GM21381 (cell line): ENCODE results near the gene SRR.

ENCODE experiments used
- ATAC-seq: cut with Tn5 transposase; IDR thresholded peaks from one replicate; pipeline ENCODE4 v1.9.1; 2021; ENCODE audit warnings: mild to moderate bottlenecking, moderate library complexity; ENCODE audit not compliant: unreplicated experiment

The SRR gene

DNA sequence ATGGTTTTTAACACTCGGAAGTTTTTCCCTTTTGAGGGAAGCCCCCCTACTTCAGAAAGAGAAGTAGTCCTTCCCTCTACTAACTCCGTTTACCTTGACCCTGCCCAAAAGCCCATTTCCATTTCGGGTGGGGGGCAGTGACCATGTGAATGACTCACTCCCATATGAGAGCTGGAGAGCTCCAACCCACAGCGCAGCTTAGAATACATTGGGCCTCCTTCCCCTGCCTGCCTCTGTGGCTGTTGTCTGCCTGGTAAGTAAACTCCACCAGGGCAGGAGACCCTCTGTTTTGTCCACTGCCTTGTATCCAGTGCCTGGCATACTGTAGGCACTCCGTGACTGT lies 34.5 kb downstream of the SRR start:
- no peak for ATAC-seq

DNA sequence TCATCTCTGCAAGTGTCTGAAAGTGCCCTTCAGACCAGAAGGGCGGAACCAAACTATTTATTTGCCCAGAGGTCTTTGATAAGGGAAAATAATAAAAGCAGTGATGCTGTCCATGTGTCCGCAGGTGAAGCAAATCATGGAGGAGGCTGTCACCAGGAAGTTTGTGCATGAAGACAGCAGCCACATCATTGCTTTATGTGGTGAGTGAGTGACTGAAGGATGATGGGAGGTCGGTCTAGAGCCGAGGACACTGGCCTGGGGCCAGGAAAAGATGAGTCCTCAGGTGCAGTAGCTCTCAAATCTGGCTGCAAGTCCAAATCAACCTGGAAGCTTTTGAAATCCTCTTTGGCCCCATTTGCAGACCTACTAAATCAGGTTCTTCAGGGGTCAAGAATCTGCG lies 39.7 kb downstream of the SRR start:
- no peak for ATAC-seq

DNA sequence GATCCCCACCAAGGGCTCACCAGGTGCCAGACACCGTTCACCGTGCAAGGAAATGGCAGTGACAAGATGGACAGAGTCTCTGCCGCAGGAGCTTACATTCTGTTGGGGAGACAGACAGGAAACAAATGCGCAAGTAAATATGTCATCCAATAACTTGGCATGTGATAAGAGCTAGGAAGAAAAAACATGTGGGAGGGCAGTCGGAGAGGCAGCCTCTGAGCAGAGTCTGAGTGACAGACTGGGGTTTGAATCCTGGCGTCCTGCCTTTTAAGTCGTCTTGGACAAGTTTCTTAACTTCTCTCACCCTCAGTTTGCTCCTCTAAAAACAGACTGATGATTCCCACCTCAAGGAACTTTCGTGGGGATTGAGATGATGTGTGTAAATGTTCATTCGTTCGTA lies 40.8 kb downstream of the SRR start:
- no peak for ATAC-seq

- no peak for ATAC-seq
These were observed 42.7 kb downstream of the SRR start for GRCh38 chr17:2346475-2346874.

GRCh38 chr17:2347805-2348685 lies 44.3 kb downstream of the SRR start:
- ATAC-seq = no peak

- ATAC-seq = no peak
These were observed 47.5 kb downstream of the SRR start for GRCh38 chr17:2351269-2351668.

DNA sequence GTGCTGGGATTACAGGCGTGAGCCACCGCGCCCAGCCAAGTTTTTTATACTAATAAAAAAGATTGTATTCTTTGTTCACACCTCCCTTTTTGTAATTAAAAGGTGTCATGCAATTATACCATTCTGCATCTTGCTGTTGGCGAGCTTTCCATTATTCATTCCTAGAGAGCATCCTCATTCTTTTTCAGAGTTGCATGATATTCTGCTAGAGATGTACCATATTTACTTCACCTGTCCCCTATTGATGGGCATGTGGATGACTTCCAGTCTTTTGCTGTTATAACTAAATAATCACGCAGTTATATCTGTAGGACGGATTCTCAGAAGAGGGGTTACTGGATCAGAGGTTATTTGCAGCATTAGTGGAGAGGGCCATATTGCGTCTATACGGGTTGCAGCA lies 50.6 kb downstream of the SRR start:
- ATAC-seq = no peak

DNA sequence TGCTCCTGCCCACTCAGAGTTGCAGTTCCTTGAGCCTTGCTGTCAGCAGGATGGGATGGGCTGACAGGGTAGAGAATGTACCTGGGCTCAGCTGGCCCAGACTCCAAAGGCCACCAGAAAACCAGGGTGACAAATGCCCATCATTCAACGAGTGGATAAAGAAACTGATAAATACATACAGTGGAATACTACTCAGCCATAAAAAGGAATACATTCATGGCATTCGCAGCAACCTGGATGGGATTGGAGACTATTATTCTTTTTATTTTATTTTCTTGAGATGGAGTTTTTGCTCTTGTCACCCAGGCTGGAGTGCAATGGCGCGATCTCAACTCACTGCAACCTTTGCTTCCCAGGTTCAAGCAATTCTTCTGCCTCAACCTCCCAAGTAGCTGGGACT lies 53.5 kb downstream of the SRR start:
- no peak for ATAC-seq

DNA sequence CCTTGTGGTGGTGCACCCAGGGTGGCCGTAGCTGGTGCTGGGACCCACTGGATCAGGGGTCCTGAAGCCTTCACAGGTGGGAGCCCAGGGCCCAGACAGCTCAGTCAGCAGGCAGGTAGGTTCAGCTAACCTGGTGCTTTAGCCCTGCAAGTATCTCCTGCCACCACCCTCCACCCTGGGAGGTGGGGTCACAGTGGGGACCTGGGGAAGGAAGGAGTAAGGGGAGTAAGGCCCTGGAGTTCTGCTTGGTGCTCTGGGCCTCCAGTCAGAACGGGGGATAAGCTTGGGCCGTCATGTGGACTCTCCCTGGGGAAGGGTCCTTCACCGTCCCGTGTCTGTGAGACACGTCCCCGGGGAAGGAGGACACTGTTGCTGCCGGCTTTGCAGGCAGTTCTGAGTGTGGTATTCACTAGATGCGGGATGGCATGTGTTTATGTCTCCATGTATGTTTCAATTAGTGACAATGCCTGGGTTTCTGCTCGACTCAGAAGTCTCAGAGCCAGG lies 54.2 kb downstream of the SRR start:
- no peak for ATAC-seq

GRCh38 chr17:2361010-2361760 lies 57.4 kb downstream of the SRR start:
- no peak for ATAC-seq

- ATAC-seq = no peak
These were observed 58.3 kb downstream of the SRR start for GRCh38 chr17:2362016-2362415.

GRCh38 chr17:2362416-2362815 lies 58.7 kb downstream of the SRR start:
- no peak for ATAC-seq

- no peak for ATAC-seq
These were observed 59.1 kb downstream of the SRR start for GRCh38 chr17:2362881-2363280.

- ATAC-seq = no peak
These were observed 59.6 kb downstream of the SRR start for GRCh38 chr17:2363318-2363717.

GRCh38 chr17:2363851-2364762 lies 60.4 kb downstream of the SRR start:
- no peak for ATAC-seq

GRCh38 chr17:2364763-2365116 lies 61.0 kb downstream of the SRR start:
- no peak for ATAC-seq

- ATAC-seq = no peak
These were observed 61.4 kb downstream of the SRR start for GRCh38 chr17:2365132-2365531.

DNA sequence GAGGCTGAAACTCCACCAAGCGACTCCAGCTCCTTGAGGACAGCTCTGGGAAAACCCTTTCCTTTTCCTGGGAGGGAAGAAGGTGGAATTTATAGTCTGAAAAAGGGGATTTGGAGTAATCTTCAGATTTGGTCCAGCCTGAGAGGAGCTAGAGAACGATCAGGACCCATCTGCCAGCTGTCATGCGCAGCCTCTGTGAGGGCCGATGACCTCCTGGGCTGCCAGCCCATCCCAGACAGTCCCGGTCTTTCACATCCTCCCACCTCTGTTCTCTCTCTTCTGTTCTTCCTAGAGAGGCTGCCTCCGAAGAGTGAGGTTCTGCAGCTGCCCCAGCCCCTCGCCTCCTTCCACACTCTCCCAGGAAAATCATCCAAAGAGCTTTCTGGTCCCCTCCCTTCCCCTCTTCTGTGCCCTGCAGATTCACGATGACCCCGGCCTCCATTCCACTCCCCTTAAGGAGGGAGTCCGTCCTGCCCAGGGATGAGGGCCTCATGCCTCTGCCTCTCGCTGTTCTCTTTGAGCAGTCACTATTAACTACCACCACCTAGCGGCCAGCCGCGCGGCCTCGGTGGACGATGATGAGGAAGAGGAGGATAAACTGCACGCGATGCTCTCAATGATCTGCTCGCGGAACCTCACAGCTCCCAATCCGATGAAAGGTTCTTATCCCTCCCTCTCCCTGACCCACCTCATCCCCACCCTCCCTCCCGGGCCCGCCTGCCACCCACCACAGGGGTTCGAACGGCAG lies 63.2 kb downstream of the SRR start:
- ATAC-seq = no peak

GRCh38 chr17:2368359-2368758 lies 64.6 kb downstream of the SRR start:
- ATAC-seq = no peak

DNA sequence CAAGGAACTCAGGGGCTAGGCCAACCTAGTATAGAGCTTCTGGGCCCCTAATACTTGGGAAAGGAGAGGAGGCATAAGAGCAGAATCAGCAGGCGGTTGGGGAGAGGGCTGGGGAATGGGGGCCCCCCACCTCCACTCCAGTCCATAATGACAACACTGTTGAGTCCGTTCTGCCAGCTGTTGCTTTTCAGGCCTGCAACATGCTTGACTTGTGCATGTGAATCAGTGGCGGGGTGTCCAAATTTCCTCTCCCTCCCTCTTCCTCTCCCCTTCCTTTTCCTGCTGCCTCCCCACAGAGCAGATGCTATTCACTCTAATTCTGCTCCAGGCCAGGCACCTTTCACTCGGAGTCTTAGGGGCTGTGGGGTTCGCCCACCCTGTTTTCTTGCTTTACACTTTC lies 65.3 kb downstream of the SRR start:
- no peak for ATAC-seq
